Middle frontal gyrus (tissue), 1 donor: Measurements from ENCODE around the gene ACAD10.
A peak's percentile ranks its signal among the peaks of the same experiment; 100 is the strongest.
"Not testable (repeated sequence)": the region's sequence is repeated elsewhere in the genome, so short reads cannot be mapped to it uniquely, and the experiment has no call there.

Experiments used
- DNase-seq: peaks from one replicate; pipeline ENCODE4 v3.0.0-alpha.2; 2015; ENCODE audit warnings: low spot score; ENCODE audit errors: extremely low spot score

Gene ACAD10

GRCh38 chr12:111748867-111749266, 63.0 kb downstream of the ACAD10 start:
- DNase-seq = no peak

GRCh38 chr12:111749391-111749790, 63.5 kb downstream of the ACAD10 start:
- no peak for DNase-seq

DNA sequence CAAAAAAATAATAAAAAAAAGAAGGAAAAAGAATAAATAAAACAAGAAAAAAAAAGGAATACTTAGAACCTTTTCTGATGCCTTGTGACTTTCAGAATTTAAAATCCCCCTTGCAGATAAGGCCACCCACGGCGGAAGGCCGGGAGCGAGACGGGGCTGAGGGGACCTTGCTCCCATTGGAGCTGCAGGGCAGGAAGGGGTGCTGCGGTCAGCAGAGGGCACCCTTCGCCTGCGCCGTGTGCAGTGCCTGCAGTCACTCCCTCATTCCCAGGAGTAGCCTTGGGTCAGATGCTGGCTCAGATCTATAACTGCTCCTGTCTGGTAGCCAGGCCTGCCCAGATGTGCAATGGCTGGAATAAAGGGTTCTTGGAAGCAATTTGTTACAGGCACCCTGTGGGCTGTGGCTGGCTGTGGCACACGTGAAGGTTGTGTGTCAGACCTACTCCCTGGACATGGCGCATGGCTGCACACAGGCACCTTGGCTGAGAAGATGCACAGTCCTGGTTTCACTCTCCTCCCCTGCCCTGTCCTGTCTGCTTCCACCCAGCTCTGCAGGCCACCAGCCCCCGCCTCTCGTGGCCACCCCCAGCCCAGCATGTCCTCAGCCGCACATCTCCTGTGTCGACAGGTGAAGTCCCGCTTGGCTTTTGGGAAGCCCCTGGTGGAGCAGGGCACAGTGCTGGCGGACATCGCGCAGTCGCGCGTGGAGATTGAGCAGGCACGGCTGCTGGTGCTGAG, 67.5 kb downstream of the ACAD10 start:
- no peak for DNase-seq

DNA sequence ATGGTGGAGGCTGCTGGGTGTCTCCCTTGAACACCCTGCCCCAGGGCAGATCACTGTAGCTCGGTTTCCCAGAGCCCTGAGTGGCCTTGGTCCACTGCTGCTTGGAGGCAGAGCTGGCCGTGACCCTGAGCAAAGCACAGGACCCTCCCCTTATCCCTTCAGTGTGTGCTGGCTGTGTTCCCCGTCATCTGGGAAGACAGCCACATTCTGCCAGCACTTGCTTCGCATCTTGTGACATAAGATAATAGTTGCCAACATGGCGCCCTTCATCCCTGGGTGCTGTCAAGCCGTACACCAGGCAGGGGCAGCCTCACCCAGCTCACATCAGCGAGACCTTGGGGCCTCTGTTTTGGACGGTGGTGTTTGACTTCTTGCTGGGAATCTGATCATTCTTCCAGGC, 68.8 kb downstream of the ACAD10 start:
- no peak for DNase-seq

DNA sequence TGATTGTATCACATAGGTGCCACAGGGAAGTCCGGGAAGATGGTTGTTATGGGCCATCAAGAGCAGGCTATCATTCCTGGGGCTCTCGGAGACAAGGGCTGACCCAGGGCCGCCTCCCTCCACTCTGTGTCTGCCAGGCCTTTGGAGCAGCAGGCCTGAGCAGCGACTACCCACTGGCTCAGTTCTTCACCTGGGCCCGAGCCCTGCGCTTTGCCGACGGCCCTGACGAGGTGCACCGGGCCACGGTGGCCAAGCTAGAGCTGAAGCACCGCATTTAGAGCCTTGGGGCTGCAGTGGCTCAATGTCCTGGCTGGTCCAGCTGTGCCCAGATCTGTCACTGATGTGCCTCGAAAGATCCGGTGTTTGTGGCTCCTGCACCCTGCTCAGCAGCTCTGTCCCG, 70.3 kb downstream of the ACAD10 start:
- DNase-seq = no peak

- DNase-seq = no peak
These were observed 70.8 kb downstream of the ACAD10 start for GRCh38 chr12:111756681-111757080.

DNA sequence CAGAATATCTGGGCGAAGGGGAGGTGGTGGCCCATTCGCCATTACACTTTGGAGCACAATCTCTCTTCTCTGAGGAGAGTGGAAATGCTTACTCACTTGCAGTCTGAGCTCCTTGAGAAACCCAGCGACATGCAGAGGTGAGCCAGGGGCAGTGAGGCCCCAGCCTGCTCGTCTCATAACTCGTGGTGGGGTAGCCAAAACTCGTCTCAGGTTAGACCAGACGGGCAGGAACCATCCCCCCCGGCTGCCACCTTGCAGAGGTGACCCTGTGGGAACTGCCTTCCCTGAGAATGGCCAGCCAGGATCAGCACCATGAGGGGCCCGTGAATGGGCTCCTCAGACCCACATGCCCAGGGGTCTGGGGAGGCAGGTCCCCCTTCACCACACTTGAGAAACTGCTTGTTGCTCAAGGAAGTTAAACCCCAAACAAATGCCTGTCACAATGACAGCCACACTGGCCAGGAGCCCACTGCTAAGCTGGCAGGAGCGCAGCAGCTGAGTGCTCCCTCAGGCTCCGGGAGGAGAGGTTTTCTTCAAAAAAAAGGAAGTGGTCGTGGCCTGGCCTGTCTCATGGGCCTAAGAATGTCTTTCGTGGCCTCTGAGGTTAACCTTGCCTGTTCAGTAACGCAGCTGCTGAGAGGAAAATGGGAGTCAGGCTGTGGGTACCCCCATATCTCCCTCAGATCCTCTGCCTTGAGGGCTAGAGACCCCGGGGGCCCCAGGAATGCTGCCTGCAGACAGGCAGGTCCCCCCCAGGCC, 71.7 kb downstream of the ACAD10 start:
- DNase-seq = no peak

DNA sequence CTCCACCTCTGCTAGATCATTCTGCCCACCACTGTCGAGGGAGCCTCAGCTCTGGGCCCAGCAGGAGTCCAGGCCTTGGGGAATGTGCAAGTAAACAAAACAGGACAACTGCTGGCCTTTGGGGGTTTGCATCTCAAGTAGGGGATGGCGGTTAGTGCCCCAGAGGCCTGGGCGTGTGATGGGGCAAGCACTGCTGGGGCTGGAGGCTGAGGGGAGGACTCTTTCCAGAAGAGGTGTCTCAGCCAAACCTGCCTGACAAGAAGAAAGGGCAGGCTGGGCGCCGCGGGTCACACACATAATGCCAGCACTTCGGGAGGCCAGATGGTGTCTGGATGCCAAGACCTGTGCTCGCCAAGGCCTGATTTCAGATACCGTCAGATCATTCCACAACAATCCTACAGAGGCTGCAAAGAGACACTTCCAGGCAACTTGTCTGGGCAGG, 72.3 kb downstream of the ACAD10 start:
- no peak for DNase-seq

DNA sequence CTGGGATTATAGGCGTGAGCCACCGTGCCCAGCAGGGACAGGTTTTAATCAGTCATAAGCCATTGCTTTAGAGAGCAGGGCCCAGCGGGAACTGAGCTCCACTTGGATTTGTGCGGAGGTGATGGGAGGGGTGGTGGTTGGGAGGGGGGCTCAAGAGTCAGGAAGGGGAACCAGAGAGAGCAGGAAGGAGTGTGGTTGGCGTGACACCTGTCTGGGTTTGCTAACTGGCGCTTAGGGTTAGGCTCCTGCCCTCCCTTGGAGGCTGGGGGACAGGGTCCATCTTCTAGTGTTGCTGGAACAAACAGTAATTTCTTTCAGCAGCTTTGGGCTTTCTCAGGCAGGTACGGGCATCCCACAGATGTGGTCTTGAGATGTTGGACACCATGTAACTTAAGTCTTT, 73.4 kb downstream of the ACAD10 start:
- no peak for DNase-seq

GRCh38 chr12:111759991-111760390, 74.1 kb downstream of the ACAD10 start:
- no peak for DNase-seq

GRCh38 chr12:111761099-111761498, 75.2 kb downstream of the ACAD10 start:
- DNase-seq = no peak

GRCh38 chr12:111761706-111762105, 75.9 kb downstream of the ACAD10 start:
- no peak for DNase-seq

GRCh38 chr12:111763552-111763951, 77.7 kb downstream of the ACAD10 start:
- DNase-seq = not testable (repeated sequence)

- DNase-seq = no peak
These were observed 78.4 kb downstream of the ACAD10 start for GRCh38 chr12:111764120-111764821.

- peak; percentile 38 for DNase-seq
These were observed 80.9 kb downstream of the ACAD10 start, which contains the start of gene ALDH2 for GRCh38 chr12:111766608-111767361. ALDH2 (plus strand) TSS chr12:111766933; CDS start chr12:111766983, 50 bp downstream.

- DNase-seq = no peak
These were observed 81.7 kb downstream of the ACAD10 start for GRCh38 chr12:111767362-111768158.

DNA sequence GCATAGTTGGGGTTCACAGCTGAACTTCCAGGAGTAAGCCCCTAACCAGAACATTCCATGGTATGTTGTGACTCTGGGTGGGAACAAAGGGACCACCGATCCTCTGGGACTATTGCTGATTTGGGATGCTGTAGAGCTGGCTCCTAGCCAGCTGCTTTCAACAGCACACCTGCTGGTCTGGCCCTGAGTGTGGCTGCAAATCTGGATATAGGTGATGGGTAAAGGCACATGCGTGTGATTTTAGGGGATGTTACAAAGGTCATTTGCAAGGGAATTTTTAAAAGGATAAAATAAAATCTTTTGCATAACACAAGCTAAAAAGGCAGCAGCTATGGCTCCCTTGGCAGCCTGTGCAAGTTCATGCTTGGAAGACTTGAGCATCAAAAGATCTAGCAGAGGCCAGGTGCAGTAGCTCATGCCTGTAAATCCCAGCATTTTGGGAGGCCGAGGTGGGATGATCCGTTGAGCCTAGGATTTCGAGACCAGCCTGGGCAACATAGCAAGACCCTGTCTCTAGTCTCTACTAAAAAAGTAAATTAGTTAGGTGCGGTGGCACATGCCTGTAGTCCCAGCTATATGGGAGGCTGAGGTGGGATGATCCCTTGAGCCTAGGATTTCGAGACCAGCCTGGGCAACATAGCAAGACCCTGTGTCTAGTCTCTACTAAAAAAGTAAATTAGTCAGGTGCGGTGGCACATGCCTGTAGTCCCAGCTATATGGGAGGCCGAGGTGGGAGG, 82.5 kb downstream of the ACAD10 start:
- no peak for DNase-seq

DNA sequence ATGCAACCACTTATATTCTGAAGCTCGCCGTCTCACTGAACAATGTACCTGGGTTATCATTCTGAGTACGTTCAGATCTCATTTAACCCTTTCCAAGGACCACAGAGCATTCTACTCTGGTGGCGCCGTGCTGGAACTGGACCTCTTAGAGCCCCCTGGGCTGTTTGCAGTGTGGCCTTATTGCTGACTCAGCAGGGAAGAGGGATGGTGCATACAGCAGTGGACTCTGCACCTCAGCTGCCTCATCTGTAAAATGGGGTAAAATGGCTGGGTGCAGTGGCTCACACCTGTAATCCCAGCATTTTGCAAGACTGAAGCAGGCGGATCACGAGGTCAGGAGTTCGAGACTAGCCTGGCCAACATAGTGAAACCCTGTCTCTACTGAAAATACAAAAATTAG, 83.7 kb downstream of the ACAD10 start:
- no peak for DNase-seq

GRCh38 chr12:111773801-111774551, 88.1 kb downstream of the ACAD10 start:
- DNase-seq = no peak
